ENCODE results near the gene RUFY3. TPM values are rescaled to one million over a fixed set of nuclear protein-coding genes. Genes with fewer than 3 reads are reported as not detected.

Gene RUFY3
- total and polyA plus RNA-seq, 2 of the 13 experiments (the other 11 are each of a cell fraction or from before 2014, with no cell fraction given): 17.9 to 25.3 TPM

- TF ChIP-seq KAT7 (CRISPR knock-in tag; IDR thresholded peaks at IDR 0.05; ENCODE audit: borderline replicate concordance): peak; percentile 24; the same call in 1 of the 2 replicates
- TF ChIP-seq SRF (IDR thresholded peaks at IDR 0.05; ENCODE audit: low read depth, low read length): no peak
- TF ChIP-seq ZNF441 (CRISPR knock-in tag; IDR thresholded peaks at IDR 0.05; ENCODE audit: borderline replicate concordance): peak; percentile 16; the same call in 1 of the 2 replicates
- 0 out of 2 replicates have a peak, but pooled peaks have one; percentile 4 for TF ChIP-seq BORCS8-MEF2B (CRISPR knock-in tag; IDR thresholded peaks at IDR 0.05)
- TF ChIP-seq YY1 (IDR thresholded peaks at IDR 0.05; ENCODE audit: insufficient read depth, insufficient replicate concordance, low read depth, low read length): peak; percentile 52
- 0 out of 2 replicates have a peak, but pooled peaks have one; percentile 7 for TF ChIP-seq SP4 (CRISPR knock-in tag; IDR thresholded peaks at IDR 0.05)
- peak; percentile 6; the same call in 1 of the 2 replicates for TF ChIP-seq BCL3 (CRISPR knock-in tag; IDR thresholded peaks at IDR 0.05)
- no peak for TF ChIP-seq ZNF367 (CRISPR knock-in tag; IDR thresholded peaks at IDR 0.05; ENCODE audit: borderline replicate concordance)
- TF ChIP-seq SOX13 (IDR thresholded peaks at IDR 0.05): no peak
- no peak; a peak in 1 of 4 replicates for TF ChIP-seq SOX13 (CRISPR knock-in tag; conservative IDR thresholded peaks at IDR 0.05 in 1 of 2, IDR thresholded peaks at IDR 0.05 in 1 of 2)
- no peak for TF ChIP-seq FOXJ3 (CRISPR knock-in tag; IDR thresholded peaks at IDR 0.05; ENCODE audit: borderline replicate concordance)
- TF ChIP-seq HHEX (CRISPR knock-in tag; IDR thresholded peaks at IDR 0.05): no peak
- peak; percentile 71 for TF ChIP-seq ELF1 (CRISPR knock-in tag; IDR thresholded peaks at IDR 0.05)
- TF ChIP-seq ZNF619 (CRISPR knock-in tag; IDR thresholded peaks at IDR 0.05): 0 out of 2 replicates have a peak, but pooled peaks have one; percentile 26
- no peak for TF ChIP-seq LRRFIP1 (CRISPR knock-in tag; conservative IDR thresholded peaks at IDR 0.05)
- 0 out of 2 replicates have a peak, but pooled peaks have one; percentile 37 for TF ChIP-seq ZNF414 (CRISPR knock-in tag; IDR thresholded peaks at IDR 0.05)
- 0 out of 2 replicates have a peak, but pooled peaks have one; percentile 5 for TF ChIP-seq PCBP1 (IDR thresholded peaks at IDR 0.05; ENCODE audit: borderline replicate concordance, low read depth, low read length)
- peak; percentile 23; the same call in 1 of the 2 replicates for TF ChIP-seq IKZF5 (CRISPR knock-in tag; IDR thresholded peaks at IDR 0.05)
- peak; percentile 78 for TF ChIP-seq ZMYM4 (CRISPR knock-in tag; IDR thresholded peaks at IDR 0.05)
- peak; percentile 56; the same call in 1 of the 2 replicates for TF ChIP-seq ZNF691 (CRISPR knock-in tag; IDR thresholded peaks at IDR 0.05; ENCODE audit: borderline replicate concordance, low read depth)
- TF ChIP-seq ZNF772 (CRISPR knock-in tag; IDR thresholded peaks at IDR 0.05): no peak
- peak; percentile 38; the same call in 1 of the 2 replicates for TF ChIP-seq HNF4G (IDR thresholded peaks at IDR 0.05; ENCODE audit: borderline replicate concordance, low read depth, low read length)
- TF ChIP-seq HNF4G (CRISPR knock-in tag; IDR thresholded peaks at IDR 0.05; ENCODE audit: borderline replicate concordance, low read depth): no peak
Measured at GRCh38 chr4:70704215-70704930, 17.4 kb upstream of the RUFY3 start (continued).
